Calu3 (cell line): ENCODE data around the gene PCNP. TPM values are rescaled to one million over a fixed set of nuclear protein-coding genes. Genes with fewer than 3 reads are reported as not detected.
"Not testable (repeated sequence)": the region's sequence is repeated elsewhere in the genome, so short reads cannot be mapped to it uniquely, and the experiment has no call there.

ENCODE experiments used
- BruUV-seq: library from RNA; stranded (reverse); fragments of 400-500 nt; replicated peaks from 2 replicates; lab custom pipeline; 2021; lab: Mats Ljungman, UMichigan
- CTCF ChIA-PET: fragments of 300-600 bp; sonication (Branson Sonifier 250); formaldehyde crosslinking; loops from one replicate; lab custom pipeline; 2022; ENCODE audit warnings: antibody characterized with exemption; lab: Charles Lee
- DNase-seq: peaks from one replicate; pipeline ENCODE4 v3.0.0; 2022
- H3K27ac Mint-ChIP-seq: one replicate; pipeline ENCODE4 v1.8.0; 2022; ENCODE audit warnings: mixed read lengths; ENCODE audit not compliant: unreplicated experiment
- H3K27me3 Mint-ChIP-seq: one replicate; pipeline ENCODE4 v1.8.0; 2022; ENCODE audit warnings: mixed read lengths; ENCODE audit not compliant: unreplicated experiment
- H3K36me3 Mint-ChIP-seq: one replicate; pipeline ENCODE4 v1.8.0; 2022; ENCODE audit warnings: mild to moderate bottlenecking, moderate library complexity, mixed read lengths; ENCODE audit not compliant: insufficient read depth, unreplicated experiment
- H3K4me1 Mint-ChIP-seq: one replicate; pipeline ENCODE4 v1.8.0; 2022; ENCODE audit warnings: mild to moderate bottlenecking, low read depth, mixed read lengths; ENCODE audit not compliant: unreplicated experiment
- H3K4me3 Mint-ChIP-seq: one replicate; pipeline ENCODE4 v1.8.0; 2022; ENCODE audit warnings: mild to moderate bottlenecking, low read depth, moderate library complexity, mixed read lengths; ENCODE audit not compliant: unreplicated experiment
- H3K9me3 Mint-ChIP-seq: one replicate; pipeline ENCODE4 v1.8.0; 2022; ENCODE audit warnings: low read depth, mixed read lengths; ENCODE audit not compliant: unreplicated experiment
- CTCF ChIP-seq: fragments of 200-600 bp; IDR thresholded peaks from one replicate; pipeline ENCODE4 v1.8.0; 2022; ENCODE audit warnings: antibody characterized with exemption; ENCODE audit not compliant: unreplicated experiment
- intact Hi-C: fragments of 100-400 bp; cut with micrococcal nuclease; formaldehyde crosslinking; loops from one replicate; pipeline ENCODE4 v1.10.0; 2022; ENCODE audit not compliant: unreplicated experiment
- total RNA-seq: library from RNA; stranded (reverse); gene quantifications from 2 replicates; pipeline ENCODE4 v1.2.3, GENCODE V29; 2022

Gene PCNP
- total RNA-seq, 1 experiment from 2014 or later = 147 TPM

DNA sequence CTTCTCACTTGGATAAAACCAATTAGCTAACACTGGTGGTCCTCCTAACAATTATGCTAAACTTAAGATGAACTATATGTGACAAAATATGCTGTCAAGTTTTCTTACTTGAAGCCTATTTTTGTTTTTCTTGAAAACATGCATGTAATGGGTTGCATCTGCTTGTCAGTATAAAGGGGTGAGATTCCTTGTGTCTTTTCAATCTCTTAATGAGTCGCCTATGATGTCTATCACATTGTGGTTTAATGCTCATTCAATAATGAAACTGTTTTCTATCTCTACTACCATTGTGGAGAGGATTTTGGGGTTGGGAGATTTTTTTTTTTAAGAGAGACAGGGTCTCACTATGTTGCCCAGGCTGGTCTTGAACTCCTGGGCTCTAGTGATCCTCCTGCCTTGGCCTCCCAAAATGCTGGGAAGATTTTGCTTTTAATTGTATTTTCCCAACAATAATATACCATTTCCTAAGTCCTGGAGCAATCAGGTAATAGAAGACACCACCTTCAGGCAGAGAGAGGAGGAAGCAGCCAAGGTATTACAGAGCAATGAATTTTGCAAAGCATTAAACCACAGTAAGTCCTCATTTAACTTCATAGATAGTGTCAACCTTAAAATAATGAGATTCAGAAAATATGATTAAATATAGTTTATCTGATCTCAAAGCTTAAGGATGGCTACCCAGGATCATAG is 29.7 kb upstream of the PCNP start:
- Mint-ChIP-seq H3K4me3 (no peak overlapping the region), H3K36me3 (no peaks in the 10 kb centered on the region), H3K4me1 (no peaks in the 10 kb centered on the region), H3K27me3 (peaks cover 11% of the 10 kb centered on the region), H3K27ac (no peak overlapping the region), H3K9me3 (no peaks in the 10 kb centered on the region)
- DNase-seq = no peak
- TF ChIP-seq CTCF = no peak
- intact Hi-C loops = no loop called here
- CTCF ChIA-PET = no interaction called here
- BruUV-seq = no TSS peak

GRCh38 chr3:101548527-101549105 is 25.4 kb upstream of the PCNP start:
- no peaks in the 10 kb centered on the region for H3K36me3 Mint-ChIP-seq
- no peak for DNase-seq
- CTCF ChIA-PET = no interaction called here
- no peak for TF ChIP-seq CTCF
- BruUV-seq = no TSS peak
- H3K4me3 Mint-ChIP-seq = no peak overlapping the region
- H3K27me3 Mint-ChIP-seq = no peaks in the 10 kb centered on the region
- intact Hi-C loops = no loop called here
- H3K4me1 Mint-ChIP-seq = no peaks in the 10 kb centered on the region
- no peak overlapping the region for H3K27ac Mint-ChIP-seq
- no peaks in the 10 kb centered on the region for H3K9me3 Mint-ChIP-seq

DNA sequence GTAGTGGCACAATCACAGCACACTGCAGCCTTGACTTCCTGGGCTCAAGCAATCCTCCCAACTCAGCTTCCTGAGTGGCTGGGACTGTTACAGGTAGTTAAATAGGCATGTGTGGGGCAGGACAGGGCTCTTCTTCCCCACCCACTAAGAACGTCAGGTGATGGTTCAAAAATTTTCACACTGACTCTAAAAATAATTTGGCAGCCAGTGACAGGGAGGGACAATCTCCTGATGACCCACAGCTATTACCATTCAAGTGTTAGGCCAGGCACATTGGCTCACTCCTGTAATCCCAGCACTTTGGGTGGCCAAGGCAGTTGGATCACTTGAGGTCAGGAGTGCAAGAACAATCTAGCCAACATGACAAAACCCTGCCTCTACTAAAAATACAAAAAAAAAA is 24.5 kb upstream of the PCNP start:
- Mint-ChIP-seq H3K36me3 (no peaks in the 10 kb centered on the region), H3K4me1 (no peaks in the 10 kb centered on the region), H3K27ac (no peak overlapping the region), H3K4me3 (no peak overlapping the region), H3K27me3 (no peaks in the 10 kb centered on the region), H3K9me3 (no peaks in the 10 kb centered on the region)
- BruUV-seq = no TSS peak
- intact Hi-C loops = no loop called here
- CTCF ChIA-PET = no interaction called here
- DNase-seq = no peak
- TF ChIP-seq CTCF = no peak

GRCh38 chr3:101551359-101552081 is 22.5 kb upstream of the PCNP start:
- intact Hi-C loops, H3K9me3 Mint-ChIP-seq, H3K4me1 Mint-ChIP-seq, H3K27me3 Mint-ChIP-seq, H3K4me3 Mint-ChIP-seq, H3K27ac Mint-ChIP-seq, CTCF ChIA-PET, H3K36me3 Mint-ChIP-seq, BruUV-seq, DNase-seq: not testable (repeated sequence)

DNA sequence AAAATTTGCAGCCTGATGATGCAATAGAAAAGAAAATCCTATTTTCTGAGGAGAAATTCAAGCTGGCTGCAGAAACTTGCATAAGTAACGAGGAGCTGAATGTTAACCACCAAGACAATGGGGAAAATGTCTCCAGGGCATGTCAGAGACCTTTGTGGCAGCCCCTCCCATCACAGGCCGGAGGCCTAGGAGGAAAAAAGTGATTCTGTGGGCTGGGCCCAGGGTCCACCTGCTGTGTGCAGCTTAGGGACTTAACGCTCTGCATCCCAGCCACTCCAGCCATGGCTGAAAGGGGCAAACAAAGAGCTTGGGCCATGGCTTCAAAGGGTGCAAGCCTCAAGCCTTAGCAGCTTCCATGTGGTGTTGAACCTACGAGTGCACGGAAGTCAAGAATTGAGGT is 20.6 kb upstream of the PCNP start:
- H3K36me3 Mint-ChIP-seq, BruUV-seq, H3K27ac Mint-ChIP-seq, H3K4me1 Mint-ChIP-seq, intact Hi-C loops, H3K4me3 Mint-ChIP-seq, CTCF ChIA-PET, H3K9me3 Mint-ChIP-seq, H3K27me3 Mint-ChIP-seq, DNase-seq: not testable (repeated sequence)
